NAMALWA (cell line): ENCODE results near the gene TCEANC.
"Not testable (repeated sequence)": the region's sequence is repeated elsewhere in the genome, so short reads cannot be mapped to it uniquely, and the experiment has no call there.

ENCODE experiments used
- DNase-seq: peaks from one replicate; pipeline ENCODE4 v3.0.0-alpha.2; 2015; ENCODE audit warnings: low spot score

The TCEANC gene

DNA sequence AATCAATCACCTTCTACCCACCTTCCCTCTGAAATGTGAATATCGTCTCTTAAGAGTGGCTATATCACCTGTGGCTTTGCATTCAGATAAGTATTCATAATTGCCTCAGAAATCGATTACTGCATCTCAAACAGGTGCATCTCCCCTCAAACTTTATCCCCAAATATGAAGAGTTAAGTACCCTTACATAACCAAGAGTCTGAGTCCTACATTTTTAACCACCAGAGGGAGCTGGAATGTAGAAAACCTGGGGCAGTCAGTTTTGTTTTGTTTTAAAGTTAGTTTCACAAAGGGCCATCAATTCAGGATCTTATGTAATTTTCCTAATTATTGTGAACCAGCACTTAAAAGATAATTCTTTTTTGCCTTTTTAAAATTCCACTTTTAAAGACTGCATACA, 5.7 kb downstream of the TCEANC start:
- DNase-seq, result peak; percentile 72

DNA sequence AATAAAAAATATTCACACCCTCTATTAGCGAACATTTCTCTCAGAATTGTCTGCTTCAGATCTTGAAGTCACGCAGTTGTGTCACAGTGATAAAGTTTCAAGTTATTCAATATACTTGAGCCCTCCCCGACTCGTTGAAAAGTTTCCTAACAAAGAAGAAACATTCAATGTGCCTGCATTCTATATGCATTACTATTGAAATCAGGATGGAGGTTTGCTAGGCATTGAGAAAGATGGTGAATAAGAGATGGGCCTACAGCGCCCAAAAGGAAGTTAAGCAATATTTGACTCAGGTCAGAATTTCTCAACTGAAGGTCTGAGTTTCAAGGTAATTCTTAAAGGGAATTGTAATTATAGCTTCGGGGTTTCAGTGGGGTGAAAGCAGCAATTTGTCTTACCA, 6.1 kb downstream of the TCEANC start:
- DNase-seq, result no peak

DNA sequence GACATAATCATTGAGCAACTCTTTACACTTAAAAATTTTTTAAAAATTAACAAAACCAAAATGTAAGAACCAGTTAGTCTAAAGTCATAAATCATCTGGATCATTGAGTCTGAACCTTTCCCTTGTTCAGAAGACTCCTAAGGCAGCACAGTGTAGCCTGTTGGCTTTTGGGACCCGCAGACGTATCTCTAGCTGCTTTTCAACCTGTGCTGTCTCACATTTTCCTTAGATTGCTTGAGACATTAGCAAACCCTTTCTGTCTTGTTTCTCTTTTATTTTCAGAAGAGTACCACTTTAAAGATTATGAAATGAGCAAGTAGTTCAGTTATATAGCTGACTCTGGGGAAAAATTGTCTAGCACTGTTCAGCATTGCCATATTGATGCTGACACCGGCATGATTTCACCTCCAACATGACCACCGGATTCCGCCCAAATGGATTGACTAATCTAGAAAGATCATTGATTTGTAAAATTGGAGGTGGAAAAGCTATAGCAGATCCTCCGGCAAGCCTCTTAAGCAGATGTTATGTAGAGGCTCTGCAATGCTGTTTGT, 8.9 kb downstream of the TCEANC start:
- DNase-seq, result no peak

DNA sequence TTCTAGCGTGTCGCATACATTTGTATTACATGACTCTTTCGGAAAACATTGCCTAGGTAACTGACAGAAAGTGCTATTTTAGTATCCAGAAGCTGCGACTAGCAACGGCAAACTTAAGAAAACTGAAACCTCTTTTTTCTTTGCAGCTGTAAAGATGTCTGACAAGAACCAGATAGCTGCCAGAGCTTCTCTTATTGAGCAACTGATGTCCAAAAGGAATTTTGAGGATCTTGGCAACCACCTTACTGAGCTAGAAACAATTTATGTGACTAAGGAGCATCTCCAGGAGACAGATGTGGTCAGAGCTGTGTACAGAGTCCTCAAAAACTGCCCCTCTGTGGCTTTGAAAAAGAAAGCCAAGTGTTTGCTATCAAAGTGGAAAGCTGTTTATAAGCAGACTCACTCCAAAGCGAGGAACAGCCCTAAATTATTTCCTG, 9.4 kb downstream of the TCEANC start:
- peak; percentile 35 for DNase-seq

DNA sequence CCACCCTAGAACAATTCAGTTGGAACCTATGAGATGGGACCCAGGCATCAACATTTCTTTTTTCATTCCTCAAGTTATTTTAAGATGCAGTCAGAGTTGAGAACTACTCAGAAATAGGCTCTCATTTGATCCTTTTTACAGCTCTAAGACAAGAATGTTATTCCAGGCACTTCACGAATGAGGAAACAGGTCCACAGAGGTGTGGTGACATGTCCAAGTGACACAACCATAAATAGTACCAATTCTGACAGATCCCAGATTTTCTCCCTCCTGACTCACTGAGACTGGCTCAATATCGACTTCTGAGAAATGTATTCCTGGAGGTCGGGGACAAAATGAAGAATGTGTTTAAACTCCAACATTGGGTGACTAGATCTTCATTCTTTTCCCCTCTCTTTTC, 11.1 kb downstream of the TCEANC start:
- DNase-seq, result no peak

DNA sequence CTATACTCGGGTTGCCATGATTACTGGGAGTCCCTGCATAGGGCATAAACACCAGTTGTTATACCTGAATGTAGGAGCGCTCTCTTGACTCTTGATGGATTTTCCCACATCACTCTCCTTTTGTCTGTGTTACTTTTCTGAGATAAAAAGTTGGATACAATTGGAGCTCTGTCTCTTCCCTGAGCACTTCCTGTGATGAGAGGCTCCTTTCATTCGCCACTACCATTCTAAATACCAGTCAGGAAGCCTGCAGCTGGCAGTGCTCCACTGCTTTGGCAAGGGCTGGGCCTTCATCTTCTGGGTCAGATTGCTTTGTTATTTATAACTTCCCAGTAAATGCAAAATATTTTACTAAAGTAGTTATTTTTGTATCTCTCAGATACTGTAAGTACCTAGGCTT, 13.9 kb downstream of the TCEANC start:
- no peak for DNase-seq

DNA sequence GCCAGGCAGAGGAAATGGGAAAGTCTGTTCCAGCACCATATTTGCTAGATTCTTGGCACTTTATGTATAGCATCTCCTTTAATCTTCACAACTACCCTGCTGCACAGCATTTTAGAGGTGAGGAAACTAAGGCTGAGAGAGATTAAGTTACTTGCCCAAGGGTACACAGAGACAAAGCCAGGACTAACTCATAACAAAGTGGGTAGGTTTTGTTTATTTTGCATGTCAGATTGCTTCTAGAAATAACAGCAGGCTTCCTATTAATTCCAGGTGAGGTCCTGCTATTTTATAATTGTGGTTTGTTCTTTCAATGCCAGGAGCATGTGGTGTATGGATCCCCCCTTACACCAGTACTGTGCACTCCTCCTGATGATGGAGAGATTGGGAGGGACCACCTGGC, 15.0 kb downstream of the TCEANC start:
- DNase-seq, result no peak

DNA sequence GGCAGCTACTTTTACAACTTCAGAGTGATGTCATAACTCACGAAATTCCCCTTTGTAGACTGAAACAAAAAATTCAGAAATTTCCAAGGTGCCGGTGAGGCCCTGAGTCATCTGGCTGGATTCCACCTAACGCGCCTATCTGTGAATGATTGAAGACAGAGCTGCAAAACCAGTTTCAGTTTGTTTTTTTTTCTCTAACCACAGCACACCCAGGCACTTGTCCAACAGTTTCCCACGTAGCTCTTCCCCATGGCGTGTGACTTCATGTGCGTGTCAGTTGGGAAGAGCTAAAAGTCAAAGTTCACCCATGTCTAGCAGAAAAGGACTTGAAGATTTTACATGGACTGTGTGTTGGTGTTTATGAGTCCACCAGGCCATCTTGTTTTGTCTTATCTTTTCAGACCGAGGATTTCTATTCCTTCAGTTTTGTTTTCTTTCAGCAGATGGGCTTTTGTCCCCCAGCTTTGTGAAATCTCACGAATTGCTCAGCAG, 16.4 kb downstream of the TCEANC start:
- DNase-seq, result no peak

DNA sequence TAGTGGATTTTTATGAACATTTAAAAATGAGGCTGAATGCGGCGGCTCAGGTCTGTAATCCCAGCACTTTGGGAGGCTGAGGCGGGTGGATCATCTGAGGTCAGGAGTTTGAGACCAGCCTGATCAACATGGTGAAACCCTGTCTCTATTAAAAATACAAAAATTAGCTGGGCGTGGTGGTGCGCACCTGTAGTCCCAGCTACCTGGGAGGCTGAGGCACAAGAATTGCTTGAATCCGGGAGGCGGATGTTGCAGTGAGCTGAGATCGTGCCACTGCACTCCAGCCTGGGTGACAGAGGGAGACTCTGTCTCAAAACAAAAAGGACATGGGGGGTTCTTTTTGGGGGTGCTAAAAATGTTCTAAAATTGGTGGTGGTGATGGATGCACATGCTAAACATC, 16.8 kb downstream of the TCEANC start:
- DNase-seq, result not testable (repeated sequence)

DNA sequence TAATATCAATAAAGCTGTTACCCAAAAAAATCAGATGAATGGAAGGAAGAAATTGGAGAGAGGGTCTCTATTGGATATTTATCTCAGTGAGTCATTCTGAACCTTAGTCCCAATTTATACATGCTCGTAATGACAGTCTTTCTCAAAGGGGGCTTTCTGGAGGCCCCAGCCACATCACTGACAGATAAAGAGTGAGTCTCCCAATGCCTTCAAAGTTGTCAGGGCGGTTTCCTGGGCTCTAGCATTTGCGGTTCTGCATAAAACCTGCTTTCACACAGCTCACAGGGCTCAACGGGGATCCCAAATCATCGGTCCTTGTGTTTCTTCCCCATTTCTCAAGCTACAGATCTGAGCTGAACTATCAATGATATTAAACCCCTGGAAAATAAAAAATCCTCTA, 17.3 kb downstream of the TCEANC start:
- DNase-seq, result no peak

DNA sequence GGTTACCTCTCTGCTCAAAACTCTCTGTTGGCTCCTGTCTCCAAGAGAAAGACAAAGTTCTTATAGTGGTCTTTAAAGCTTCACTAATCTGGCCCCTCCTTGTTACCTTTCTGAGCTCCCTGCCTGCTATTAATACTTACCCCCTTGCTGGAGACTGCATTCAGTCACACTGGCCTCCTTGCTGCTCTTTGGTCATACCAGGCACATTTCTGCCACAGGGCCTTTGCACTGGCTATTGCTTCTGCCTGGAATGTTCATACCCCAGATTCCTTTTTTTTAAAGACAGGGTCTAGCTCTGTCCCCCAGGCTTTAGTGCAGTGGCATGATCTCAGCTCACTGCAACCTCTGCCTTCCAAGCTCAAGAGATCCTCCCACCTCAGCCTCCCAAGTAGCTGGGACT, 20.1 kb downstream of the TCEANC start:
- no peak for DNase-seq

DNA sequence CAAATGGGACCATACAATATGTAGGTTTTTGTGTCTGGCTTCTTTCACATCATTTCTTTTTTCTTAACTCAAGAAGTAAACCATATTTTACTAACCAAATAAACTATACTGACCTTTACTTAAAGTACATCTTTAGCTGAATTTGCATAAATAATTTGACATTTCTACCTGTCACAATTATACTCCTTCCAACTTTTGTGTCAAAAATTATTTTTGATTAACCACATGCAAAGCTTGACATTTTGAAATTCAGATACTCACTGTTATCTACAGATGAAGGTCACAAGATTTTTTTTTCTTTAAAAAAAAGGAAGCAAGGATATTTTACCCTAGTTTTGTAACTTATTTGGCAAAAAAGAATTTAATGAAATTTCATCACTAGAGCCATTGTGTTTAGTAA, 23.9 kb downstream of the TCEANC start:
- DNase-seq, result no peak

DNA sequence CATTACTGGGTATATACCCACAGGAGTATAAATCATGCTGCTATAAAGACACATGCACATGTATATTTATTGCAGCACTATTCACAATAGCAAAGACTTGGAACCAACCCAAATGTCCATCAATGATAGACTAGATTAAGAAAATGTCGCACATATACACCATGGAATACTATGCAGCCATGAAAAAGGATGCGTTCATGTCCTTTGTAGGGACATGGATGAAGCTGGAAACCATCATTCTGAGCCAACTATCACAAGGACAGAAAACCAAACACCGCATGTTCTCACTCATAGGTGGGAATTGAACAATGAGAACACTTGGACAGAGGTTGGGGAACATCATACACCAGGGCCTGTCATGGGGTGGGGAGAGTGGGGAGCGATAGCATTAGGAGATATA, 26.8 kb downstream of the TCEANC start:
- not testable (repeated sequence) for DNase-seq

DNA sequence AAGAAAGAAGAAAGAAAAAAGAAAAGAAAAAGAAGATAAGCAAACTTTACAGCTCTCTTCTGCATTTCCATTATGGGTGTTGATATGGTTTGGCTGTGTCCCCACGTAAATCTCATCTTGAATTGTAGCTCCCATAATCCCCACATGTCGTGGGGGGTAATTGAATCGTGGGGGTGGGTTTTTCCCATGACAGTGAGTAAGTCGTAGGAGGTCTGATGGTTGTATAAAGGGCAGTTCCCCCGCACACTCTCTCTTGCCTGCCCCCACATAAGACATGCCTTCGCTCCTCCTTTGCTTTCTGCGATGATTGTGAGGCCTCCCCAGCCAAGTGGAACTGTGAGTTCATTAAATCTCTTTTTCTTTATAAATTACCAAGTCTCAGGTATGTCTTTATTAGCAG, 28.7 kb downstream of the TCEANC start:
- no peak for DNase-seq

DNA sequence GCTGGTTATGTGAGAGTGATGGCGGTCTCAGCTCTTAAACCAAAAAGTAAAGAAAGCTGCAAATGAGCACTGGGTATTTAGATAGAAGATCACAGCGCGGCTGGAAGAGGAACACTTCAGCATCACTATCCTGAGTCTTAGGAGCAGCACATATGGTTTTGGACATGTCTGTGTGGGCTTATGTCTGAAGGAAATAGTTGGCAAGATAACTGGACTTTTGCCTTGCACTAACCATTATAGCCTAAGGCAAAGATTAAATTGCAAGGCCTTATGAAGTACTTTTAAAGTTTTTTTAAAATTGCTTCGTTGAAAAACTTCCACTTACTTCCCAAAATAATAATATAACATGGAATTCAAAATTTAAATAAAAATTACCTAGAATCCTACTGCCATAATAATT, 31.4 kb downstream of the TCEANC start:
- DNase-seq, result no peak

DNA sequence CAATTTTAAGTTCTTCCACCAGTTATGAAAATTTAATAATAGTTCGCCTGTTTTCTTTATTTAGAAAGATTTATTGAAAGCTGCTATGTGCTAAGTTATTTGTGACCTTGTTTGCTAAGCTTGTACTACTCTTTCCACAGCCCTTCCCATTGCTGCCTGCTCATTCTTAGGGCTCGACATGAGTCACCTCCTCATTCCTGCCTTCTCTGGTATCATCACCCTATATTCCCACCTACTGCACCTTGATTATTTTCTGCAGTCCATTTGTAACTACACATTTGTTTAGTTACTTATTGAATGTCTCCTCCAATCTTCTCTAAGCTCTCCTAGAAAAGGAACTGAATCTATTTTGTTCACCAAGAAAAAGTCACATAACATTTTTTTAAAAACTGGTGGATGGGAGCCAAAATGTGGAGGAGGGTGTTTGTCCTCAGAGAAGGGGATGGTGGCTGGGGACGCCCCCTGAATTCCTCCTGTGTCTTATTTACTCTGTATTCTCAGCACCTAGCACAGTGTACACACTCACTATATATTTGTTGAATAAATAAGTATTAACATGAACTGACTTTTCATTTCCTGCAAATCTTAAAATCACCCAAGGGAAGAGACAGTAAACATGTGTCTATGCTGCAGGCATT, 32.3 kb downstream of the TCEANC start:
- DNase-seq, result no peak

DNA sequence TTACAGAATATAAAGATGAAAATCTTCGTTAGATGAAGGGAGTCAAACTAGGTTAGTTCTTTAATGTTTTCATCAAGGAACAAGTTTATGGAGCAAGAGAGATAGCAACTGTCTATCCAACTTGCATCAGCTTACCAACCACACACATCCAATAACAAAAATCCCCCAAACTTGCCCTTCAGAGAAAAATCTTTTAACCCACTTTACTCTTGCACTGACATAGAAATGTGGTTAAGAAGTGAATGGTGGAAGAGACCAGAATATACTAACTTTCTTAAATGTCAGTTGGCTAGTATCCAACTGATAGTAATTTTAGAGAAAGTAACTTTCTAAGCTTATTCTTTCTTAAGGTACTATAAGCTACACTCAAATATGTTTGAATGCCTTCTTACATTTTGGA, 34.3 kb downstream of the TCEANC start:
- DNase-seq, result no peak

DNA sequence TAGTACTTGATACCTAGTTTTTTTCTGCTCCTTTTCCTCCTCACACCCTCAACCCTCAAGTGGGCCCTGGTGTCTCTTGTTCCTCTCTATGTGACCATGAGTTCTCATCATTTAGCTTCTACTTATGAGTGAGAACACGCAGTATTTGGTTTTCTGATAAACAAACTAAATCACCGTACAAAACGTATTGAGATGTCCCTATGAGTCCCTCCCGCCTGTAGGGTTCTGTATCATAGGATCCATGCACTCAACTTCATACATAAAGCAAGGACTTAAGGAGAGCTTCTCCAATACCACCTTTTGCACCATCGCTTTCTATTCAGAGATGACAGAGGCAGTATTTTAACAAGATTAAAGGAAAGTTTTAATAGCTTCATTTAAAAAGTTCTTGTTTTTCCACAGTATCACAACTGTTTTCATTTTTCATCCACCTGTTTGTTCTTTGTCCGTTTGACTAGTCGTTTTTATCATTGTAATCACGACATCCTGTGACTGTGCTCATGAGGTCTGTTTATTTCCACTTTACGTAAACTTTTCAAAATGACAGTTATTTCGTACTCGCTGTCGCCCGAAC, 35.5 kb downstream of the TCEANC start:
- peak; percentile 32 for DNase-seq

DNA sequence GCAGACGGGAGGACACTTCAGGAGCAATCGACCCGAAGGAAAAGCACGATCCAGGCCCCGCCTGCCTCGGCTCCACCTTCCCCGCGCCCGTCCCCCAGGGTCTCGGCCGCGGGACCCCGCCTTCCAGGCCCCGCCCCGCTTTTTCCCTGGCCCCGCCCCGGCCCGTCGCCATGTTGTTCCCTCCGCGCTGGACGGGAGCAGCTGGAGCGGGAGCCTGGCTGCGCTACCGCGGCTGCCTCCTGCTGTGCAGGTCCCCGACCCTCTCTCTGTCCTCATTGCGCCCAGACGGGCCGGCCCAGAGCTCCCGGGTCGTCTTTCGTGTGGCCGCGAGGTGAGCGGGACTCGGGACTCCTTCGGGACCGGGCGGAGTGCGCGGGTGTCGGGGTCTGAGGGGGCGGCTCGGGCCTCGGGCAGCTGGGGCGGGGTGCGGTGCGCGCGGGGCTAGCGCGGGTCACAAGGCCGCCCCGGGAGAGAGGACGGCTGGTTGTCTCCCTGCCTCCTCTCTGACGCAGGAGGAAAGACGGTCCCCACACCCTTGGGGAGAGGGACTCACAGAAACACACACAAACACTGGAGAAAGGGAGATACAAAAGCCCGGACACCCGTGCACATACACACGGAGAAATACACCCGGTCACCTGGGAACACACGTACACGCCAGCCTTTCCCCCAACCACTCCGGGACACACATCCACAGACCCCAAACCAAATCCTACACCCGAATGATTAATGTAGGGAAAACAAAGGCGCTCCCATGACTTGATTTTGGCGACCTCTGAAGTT, 36.2 kb downstream of the TCEANC start, which contains the start of gene RAB9A:
Gene RAB9A, plus strand, starts transcription at position 171 of the 783 bp plus-strand sequence. CDS start 19,619 bp downstream, outside the sequence.
- DNase-seq, result peak; percentile 70

DNA sequence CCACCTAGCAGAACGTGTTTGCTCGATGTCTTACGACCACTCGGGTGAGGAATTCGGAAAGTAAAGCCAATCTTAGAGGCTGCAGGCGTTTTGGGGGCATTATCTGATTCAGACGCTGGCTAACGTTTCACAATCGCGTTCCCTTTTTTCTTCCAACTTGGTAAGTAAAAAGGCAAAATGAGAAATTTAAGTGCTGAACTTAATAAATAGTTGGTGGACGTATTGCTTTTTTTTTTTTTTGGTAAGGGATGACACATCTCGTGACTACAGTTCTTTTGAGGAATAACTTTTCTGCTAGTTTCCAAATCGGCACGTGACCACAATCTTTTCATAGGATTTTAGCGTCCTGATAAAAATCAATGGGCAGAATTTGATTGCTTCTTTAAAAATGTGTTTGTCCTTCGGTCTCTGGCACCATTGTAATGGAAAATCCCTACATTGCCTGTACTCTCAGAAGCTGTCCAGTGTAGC, 36.8 kb downstream of the TCEANC start:
- DNase-seq, result peak; percentile 41

DNA sequence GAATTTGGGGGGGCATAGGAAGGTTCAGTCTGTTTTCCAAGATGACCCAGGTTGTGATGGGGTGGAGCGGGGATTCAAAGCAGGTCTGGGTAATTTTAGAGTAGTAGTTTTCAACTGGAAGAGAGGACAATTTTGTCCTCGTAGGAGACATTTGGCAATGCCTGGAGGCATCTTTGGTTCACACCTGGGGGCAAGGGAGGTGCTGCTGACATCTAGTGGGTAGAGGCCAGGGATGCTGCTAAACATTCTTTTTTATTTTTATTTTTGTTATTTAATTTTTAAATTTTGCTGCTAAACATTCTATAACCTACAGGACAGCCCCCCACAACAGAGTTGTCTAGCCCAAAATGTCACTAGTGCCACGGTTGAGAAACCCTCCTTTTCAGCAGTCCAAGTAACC, 37.9 kb downstream of the TCEANC start:
- peak; percentile 31 for DNase-seq

DNA sequence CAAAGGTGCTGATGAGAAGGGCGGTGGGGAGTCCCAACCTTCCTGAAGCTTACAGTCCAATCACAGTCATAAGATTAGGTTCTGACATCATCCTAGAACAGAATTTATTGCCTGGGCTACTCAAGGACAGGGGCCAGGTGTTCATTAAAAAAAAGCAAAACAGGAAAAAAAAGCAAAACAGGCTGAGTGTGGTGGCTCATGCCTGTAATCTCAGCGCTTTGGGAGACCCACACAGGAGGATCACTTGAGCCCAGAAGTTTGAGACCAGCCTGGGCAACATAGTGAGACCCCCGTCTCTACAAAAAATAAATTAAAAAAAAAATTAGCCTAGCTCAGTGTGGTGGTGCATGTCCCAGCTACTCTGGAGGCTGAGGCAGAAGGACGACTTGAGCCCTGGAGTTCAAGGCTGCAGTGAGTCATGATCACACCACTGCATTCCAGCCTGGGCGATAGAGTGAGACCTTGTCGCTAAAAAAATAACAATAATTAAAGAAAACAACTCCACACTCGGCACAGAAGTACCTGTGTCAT, 39.0 kb downstream of the TCEANC start:
- peak; percentile 59 for DNase-seq
